Gastroesophageal sphincter (tissue), 3 donors: Measurements from ENCODE around the gene FER.
"Not testable (repeated sequence)": the region's sequence is repeated elsewhere in the genome, so short reads cannot be mapped to it uniquely, and the experiment has no call there.

Source experiments
- EP300 ChIP-seq: sonication (generic); formaldehyde crosslinking; IDR thresholded peaks from one replicate; pipeline ENCODE4 v1.6.1; 2017; ENCODE audit warnings: antibody characterized with exemption, mild to moderate bottlenecking
- POLR2A ChIP-seq, 2 donors: fragments of 450-650 bp; IDR thresholded peaks; one replicate each; pipeline ENCODE4 v1.6.1; 2017; ENCODE audit warnings: antibody characterized with exemption in 2 of 2, mild to moderate bottlenecking in 2 of 2, moderate library complexity in 1 of 2
- POLR2AphosphoS5 ChIP-seq: sonication (generic); formaldehyde crosslinking; IDR thresholded peaks from one replicate; pipeline ENCODE4 v1.6.1; 2017; ENCODE audit warnings: antibody characterized with exemption
- TF ChIP-seq, protein P1 (sequence below), 4 experiments: fragments of 200-600 bp in 2 of 4; fragments of 450-650 bp in 2 of 4; sonication (generic) in 1 of 4; IDR thresholded peaks; one replicate each; pipeline ENCODE4 v1.5.1; 2017 to 2019; ENCODE audit warnings: antibody characterized with exemption in 4 of 4, mild to moderate bottlenecking in 2 of 4, moderate library complexity in 2 of 4

DNA sequence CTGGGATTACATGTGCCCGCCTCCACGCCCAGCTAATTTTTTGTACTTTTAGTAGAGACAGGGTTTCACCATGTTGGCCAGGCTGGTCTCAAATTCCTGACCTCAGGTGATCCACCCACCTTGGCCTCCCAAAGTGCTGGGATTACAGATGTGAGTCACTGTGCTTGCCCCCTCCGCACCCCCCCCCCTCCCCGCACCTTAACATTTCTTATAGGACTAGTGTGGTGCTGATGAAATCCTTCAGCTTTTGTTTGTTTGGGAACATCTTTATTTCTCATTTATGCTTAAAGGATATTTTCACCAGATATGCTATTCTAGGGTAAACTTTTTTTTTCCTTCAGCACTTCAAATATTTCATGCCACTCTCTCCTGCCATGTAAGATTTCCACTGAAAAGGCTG is 46.7 kb downstream of the FER start:
- TF ChIP-seq POLR2AphosphoS5; EP300; POLR2A (IDR thresholded peaks at IDR 0.05): not testable (repeated sequence)
- TF ChIP-seq, protein P1, sequence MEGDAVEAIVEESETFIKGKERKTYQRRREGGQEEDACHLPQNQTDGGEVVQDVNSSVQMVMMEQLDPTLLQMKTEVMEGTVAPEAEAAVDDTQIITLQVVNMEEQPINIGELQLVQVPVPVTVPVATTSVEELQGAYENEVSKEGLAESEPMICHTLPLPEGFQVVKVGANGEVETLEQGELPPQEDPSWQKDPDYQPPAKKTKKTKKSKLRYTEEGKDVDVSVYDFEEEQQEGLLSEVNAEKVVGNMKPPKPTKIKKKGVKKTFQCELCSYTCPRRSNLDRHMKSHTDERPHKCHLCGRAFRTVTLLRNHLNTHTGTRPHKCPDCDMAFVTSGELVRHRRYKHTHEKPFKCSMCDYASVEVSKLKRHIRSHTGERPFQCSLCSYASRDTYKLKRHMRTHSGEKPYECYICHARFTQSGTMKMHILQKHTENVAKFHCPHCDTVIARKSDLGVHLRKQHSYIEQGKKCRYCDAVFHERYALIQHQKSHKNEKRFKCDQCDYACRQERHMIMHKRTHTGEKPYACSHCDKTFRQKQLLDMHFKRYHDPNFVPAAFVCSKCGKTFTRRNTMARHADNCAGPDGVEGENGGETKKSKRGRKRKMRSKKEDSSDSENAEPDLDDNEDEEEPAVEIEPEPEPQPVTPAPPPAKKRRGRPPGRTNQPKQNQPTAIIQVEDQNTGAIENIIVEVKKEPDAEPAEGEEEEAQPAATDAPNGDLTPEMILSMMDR (IDR thresholded peaks at IDR 0.05), result not testable (repeated sequence)
